ENCODE measurements around the gene CCDC122.

DNA sequence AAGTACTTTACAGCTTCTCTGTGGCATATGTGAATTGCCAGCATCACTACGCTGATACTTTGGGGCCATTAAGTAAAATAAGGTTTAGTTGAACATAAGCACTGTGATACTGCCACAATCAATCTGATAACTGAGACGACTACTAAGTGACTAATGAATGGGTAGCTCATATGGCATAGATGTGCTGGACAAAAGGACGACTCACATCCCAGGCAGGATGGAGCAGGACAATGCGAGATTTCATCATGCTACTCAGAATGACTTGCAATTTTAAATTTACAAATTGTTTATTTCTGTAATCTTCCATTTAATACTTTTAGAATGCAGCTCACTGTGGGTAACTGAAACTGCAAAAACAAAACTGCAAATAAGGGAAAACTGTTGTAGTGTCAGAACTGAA lies 13.6 kb downstream of the CCDC122 start:
- TF ChIP-seq BACH1 (tag; IDR thresholded peaks at IDR 0.05) = no peak
- no peak for TF ChIP-seq ZFX (CRISPR knock-in tag; IDR thresholded peaks at IDR 0.05)
- TF ChIP-seq, protein P1, sequence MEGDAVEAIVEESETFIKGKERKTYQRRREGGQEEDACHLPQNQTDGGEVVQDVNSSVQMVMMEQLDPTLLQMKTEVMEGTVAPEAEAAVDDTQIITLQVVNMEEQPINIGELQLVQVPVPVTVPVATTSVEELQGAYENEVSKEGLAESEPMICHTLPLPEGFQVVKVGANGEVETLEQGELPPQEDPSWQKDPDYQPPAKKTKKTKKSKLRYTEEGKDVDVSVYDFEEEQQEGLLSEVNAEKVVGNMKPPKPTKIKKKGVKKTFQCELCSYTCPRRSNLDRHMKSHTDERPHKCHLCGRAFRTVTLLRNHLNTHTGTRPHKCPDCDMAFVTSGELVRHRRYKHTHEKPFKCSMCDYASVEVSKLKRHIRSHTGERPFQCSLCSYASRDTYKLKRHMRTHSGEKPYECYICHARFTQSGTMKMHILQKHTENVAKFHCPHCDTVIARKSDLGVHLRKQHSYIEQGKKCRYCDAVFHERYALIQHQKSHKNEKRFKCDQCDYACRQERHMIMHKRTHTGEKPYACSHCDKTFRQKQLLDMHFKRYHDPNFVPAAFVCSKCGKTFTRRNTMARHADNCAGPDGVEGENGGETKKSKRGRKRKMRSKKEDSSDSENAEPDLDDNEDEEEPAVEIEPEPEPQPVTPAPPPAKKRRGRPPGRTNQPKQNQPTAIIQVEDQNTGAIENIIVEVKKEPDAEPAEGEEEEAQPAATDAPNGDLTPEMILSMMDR (IDR thresholded peaks at IDR 0.05 in 2 of 3, conservative IDR thresholded peaks at IDR 0.05 in 1 of 3; ENCODE audit: insufficient read depth in 2 of 3, low read depth in 1 of 3, low read length in 3 of 3) = no peak
- TF ChIP-seq MAX (CRISPR knock-in tag; IDR thresholded peaks at IDR 0.05) = no peak
- TF ChIP-seq MYC (IDR thresholded peaks at IDR 0.05; ENCODE audit: low read depth, low read length) = no peak
- TF ChIP-seq MYC (CRISPR knock-in tag; IDR thresholded peaks at IDR 0.05; ENCODE audit: borderline replicate concordance, low read depth) = no peak
- no peak for TF ChIP-seq ZNF224 (CRISPR knock-in tag; IDR thresholded peaks at IDR 0.05)
- no peak for TF ChIP-seq FIP1L1 (IDR thresholded peaks at IDR 0.05; ENCODE audit: low read depth, low read length, poor library complexity, severe bottlenecking)
- TF ChIP-seq, protein P2, sequence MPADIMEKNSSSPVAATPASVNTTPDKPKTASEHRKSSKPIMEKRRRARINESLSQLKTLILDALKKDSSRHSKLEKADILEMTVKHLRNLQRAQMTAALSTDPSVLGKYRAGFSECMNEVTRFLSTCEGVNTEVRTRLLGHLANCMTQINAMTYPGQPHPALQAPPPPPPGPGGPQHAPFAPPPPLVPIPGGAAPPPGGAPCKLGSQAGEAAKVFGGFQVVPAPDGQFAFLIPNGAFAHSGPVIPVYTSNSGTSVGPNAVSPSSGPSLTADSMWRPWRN (IDR thresholded peaks at IDR 0.05; ENCODE audit: low read depth) = no peak
- TF ChIP-seq JUN (IDR thresholded peaks at IDR 0.05; ENCODE audit: borderline replicate concordance, low read depth, low read length) = no peak
- TF ChIP-seq JUN (CRISPR knock-in tag; IDR thresholded peaks at IDR 0.05; ENCODE audit: borderline replicate concordance) = no peak
- TF ChIP-seq EZH2 (IDR thresholded peaks at IDR 0.05; ENCODE audit: borderline replicate concordance, low read depth, low read length) = no peak
- no peak for TF ChIP-seq POLR2A (conservative IDR thresholded peaks at IDR 0.05)
- no peak for TF ChIP-seq SIN3A (IDR thresholded peaks at IDR 0.05; ENCODE audit: borderline replicate concordance in 2 of 2, control insufficient read depth in 1 of 2, low read depth in 2 of 2, low read length in 2 of 2)

Data from K562 (cell line).